Calu3 (cell line): ENCODE results near the gene SERPINE2. TPM values are rescaled to one million over a fixed set of nuclear protein-coding genes. Genes with fewer than 3 reads are reported as not detected.

Source experiments
- BruUV-seq: library from RNA; stranded (reverse); fragments of 400-500 nt; replicated peaks from 2 replicates; lab custom pipeline; 2021; lab: Mats Ljungman, UMichigan
- CTCF ChIA-PET: fragments of 300-600 bp; sonication (Branson Sonifier 250); formaldehyde crosslinking; loops from one replicate; lab custom pipeline; 2022; ENCODE audit warnings: antibody characterized with exemption; lab: Charles Lee
- DNase-seq: peaks from one replicate; pipeline ENCODE4 v3.0.0; 2022
- H3K27ac Mint-ChIP-seq: one replicate; pipeline ENCODE4 v1.8.0; 2022; ENCODE audit warnings: mixed read lengths; ENCODE audit not compliant: unreplicated experiment
- H3K27me3 Mint-ChIP-seq: one replicate; pipeline ENCODE4 v1.8.0; 2022; ENCODE audit warnings: mixed read lengths; ENCODE audit not compliant: unreplicated experiment
- H3K36me3 Mint-ChIP-seq: one replicate; pipeline ENCODE4 v1.8.0; 2022; ENCODE audit warnings: mild to moderate bottlenecking, moderate library complexity, mixed read lengths; ENCODE audit not compliant: insufficient read depth, unreplicated experiment
- H3K4me1 Mint-ChIP-seq: one replicate; pipeline ENCODE4 v1.8.0; 2022; ENCODE audit warnings: mild to moderate bottlenecking, low read depth, mixed read lengths; ENCODE audit not compliant: unreplicated experiment
- H3K4me3 Mint-ChIP-seq: one replicate; pipeline ENCODE4 v1.8.0; 2022; ENCODE audit warnings: mild to moderate bottlenecking, low read depth, moderate library complexity, mixed read lengths; ENCODE audit not compliant: unreplicated experiment
- H3K9me3 Mint-ChIP-seq: one replicate; pipeline ENCODE4 v1.8.0; 2022; ENCODE audit warnings: low read depth, mixed read lengths; ENCODE audit not compliant: unreplicated experiment
- intact Hi-C: fragments of 100-400 bp; cut with micrococcal nuclease; formaldehyde crosslinking; loops from one replicate; pipeline ENCODE4 v1.10.0; 2022; ENCODE audit not compliant: unreplicated experiment
- total RNA-seq: library from RNA; stranded (reverse); gene quantifications from 2 replicates; pipeline ENCODE4 v1.2.3, GENCODE V29; 2022
- TF ChIP-seq, protein P1 (sequence below): fragments of 200-600 bp; IDR thresholded peaks from one replicate; pipeline ENCODE4 v1.8.0; 2022; ENCODE audit warnings: antibody characterized with exemption; ENCODE audit not compliant: unreplicated experiment

The SERPINE2 gene
- total RNA-seq, 1 experiment from 2014 or later: 39.7 TPM

GRCh38 chr2:224042191-224042696 lies 3.2 kb upstream of the SERPINE2 start:
- Mint-ChIP-seq H3K27me3 (peaks cover 41% of the 10 kb centered on the region), H3K36me3 (peaks cover 19% of the 10 kb centered on the region), H3K9me3 (no peaks in the 10 kb centered on the region), H3K4me1 (peaks cover 27% of the 10 kb centered on the region), H3K27ac (no peak overlapping the region), H3K4me3 (no peak overlapping the region)
- intact Hi-C loops: no loop called here
- BruUV-seq: no TSS peak
- DNase-seq: no peak
- CTCF ChIA-PET: interaction anchor here (0.7 to 1.3 kb wide), 2 partner anchors 121 to 241 kb away, joined by 3 to 5 read pairs; no protein-coding TSS in a partner anchor
- TF ChIP-seq, protein P1, sequence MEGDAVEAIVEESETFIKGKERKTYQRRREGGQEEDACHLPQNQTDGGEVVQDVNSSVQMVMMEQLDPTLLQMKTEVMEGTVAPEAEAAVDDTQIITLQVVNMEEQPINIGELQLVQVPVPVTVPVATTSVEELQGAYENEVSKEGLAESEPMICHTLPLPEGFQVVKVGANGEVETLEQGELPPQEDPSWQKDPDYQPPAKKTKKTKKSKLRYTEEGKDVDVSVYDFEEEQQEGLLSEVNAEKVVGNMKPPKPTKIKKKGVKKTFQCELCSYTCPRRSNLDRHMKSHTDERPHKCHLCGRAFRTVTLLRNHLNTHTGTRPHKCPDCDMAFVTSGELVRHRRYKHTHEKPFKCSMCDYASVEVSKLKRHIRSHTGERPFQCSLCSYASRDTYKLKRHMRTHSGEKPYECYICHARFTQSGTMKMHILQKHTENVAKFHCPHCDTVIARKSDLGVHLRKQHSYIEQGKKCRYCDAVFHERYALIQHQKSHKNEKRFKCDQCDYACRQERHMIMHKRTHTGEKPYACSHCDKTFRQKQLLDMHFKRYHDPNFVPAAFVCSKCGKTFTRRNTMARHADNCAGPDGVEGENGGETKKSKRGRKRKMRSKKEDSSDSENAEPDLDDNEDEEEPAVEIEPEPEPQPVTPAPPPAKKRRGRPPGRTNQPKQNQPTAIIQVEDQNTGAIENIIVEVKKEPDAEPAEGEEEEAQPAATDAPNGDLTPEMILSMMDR: no peak

DNA sequence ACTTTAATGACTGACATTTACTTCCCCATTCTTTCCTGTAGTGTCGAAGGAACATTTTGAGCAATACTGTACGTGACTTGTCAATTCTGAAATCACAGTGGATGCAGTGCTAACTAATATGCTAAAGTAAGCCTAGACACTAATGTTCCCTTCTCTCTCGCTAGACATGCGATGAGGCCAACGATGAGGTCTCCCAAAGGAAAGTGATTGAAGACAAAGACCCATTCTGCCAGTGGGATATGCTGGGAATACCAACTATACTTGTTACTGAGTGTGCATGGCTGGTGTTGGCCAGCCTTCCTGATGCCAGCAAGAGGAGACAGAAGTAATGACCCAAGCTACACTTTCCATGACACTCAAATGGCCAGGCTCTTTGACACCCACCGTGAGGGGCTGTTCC lies 2.5 kb upstream of the SERPINE2 start:
- intact Hi-C loops: no loop called here
- H3K9me3 Mint-ChIP-seq: no peaks in the 10 kb centered on the region
- H3K27me3 Mint-ChIP-seq: peaks cover 41% of the 10 kb centered on the region
- no peak for DNase-seq
- BruUV-seq: no TSS peak
- CTCF ChIA-PET: no interaction called here
- no peak overlapping the region for H3K4me3 Mint-ChIP-seq
- peaks cover 22% of the 10 kb centered on the region for H3K36me3 Mint-ChIP-seq
- TF ChIP-seq, protein P1: no peak
- H3K4me1 Mint-ChIP-seq: peaks cover 34% of the 10 kb centered on the region
- H3K27ac Mint-ChIP-seq: no peak overlapping the region

- CTCF ChIA-PET: no interaction called here
- Mint-ChIP-seq H3K4me1 (peaks cover 40% of the 10 kb centered on the region), H3K27ac (no peak overlapping the region), H3K4me3 (no peak overlapping the region), H3K27me3 (peaks cover 41% of the 10 kb centered on the region), H3K36me3 (peaks cover 22% of the 10 kb centered on the region), H3K9me3 (no peaks in the 10 kb centered on the region)
- DNase-seq: no peak
- BruUV-seq: no TSS peak
- intact Hi-C loops: no loop called here
- TF ChIP-seq, protein P1: no peak
Measured at GRCh38 chr2:224040753-224041152, 1.7 kb upstream of the SERPINE2 start.

DNA sequence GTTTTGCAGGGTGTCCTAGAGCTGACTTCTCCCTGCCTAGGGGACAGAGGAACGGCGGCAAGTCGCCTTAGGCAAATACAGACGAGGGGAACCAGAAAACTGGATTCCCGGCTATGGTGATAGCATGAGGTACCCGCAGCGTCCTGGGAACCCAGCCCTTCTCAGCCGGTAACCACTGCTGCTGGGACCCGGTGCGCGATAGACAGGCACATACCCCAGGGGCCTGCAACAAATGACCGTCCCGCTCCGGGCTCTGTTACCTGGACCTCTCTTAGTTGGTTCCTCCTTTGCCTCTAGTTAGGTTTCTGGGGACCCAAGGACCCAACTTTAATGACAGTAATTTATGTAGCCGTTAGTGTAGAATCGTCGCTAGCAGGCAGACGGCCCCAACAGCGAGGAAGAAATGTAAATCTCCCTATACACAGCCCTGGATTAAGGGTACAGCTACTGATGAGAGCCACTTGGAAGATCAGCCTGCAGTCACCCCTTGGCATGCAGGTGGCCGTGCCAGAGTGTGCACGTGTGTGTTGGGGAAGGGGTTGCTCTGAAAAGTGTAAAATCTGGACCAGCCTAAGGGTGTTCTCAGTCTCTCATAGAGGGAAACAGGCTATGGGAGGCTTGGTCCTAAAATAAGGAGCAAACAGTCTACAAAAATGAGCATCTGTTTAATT lies 819 bp upstream of the SERPINE2 start:
- Mint-ChIP-seq H3K27me3 (peaks cover 41% of the 10 kb centered on the region), H3K4me1 (peaks cover 40% of the 10 kb centered on the region), H3K27ac (no peak overlapping the region), H3K4me3 (peak overlapping the region; percentile 68), H3K36me3 (peaks cover 22% of the 10 kb centered on the region), H3K9me3 (no peaks in the 10 kb centered on the region)
- TF ChIP-seq, protein P1: no peak
- intact Hi-C loops: loop anchor here (1.0 kb wide), 2 partner anchors 102 to 244 kb away; no protein-coding TSS in a partner anchor
- no peak for DNase-seq
- CTCF ChIA-PET: interaction anchor here (0.6 to 2.1 kb wide), 3 partner anchors 46 to 244 kb away, joined by 4 to 9 read pairs (median 6); no protein-coding TSS in a partner anchor
- TSS peak; percentile 19 for BruUV-seq
